GM23338 (cell line): Measurements from ENCODE around the gene ZBTB22. TPM values are rescaled to one million over a fixed set of nuclear protein-coding genes. Genes with fewer than 3 reads are reported as not detected.
A peak's percentile ranks its signal among the peaks of the same experiment; 100 is the strongest.

Experiments used
- ATAC-seq: fragments of 200-7000 bp; cut with Tn5 transposase; 3 replicates; pipeline ENCODE4 v1.9.1; 2020
- DNase-seq: peaks from one replicate; pipeline ENCODE4 v3.0.0-alpha.2; 2015; ENCODE audit warnings: low spot score
- H2AFZ ChIP-seq: fragments of 200-600 bp; sonication (generic); 2 replicates; pipeline ENCODE4 v1.8.0; 2016; ENCODE audit warnings: antibody characterized with exemption, mild to moderate bottlenecking, moderate library complexity
- H3F3A ChIP-seq: fragments of 200-600 bp; sonication (generic); replicated peaks from 2 replicates; pipeline ENCODE4 v1.8.0; 2017; ENCODE audit warnings: antibody characterized with exemption, mixed run types, low read depth
- H3K27ac ChIP-seq: fragments of 200-600 bp; sonication (generic); 2 replicates; pipeline ENCODE4 v1.6.1; 2016; ENCODE audit warnings: low read depth
- H3K27me3 ChIP-seq: fragments of 200-600 bp; sonication (generic); 2 replicates; pipeline ENCODE4 v1.8.0; 2016; ENCODE audit warnings: mild to moderate bottlenecking, mixed run types, moderate library complexity; ENCODE audit not compliant: insufficient read depth
- H3K36me3 ChIP-seq: fragments of 200-600 bp; sonication (generic); 2 replicates; pipeline ENCODE4 v1.8.0; 2016; ENCODE audit warnings: mild to moderate bottlenecking; ENCODE audit not compliant: insufficient read depth
- H3K4me1 ChIP-seq: fragments of 200-600 bp; sonication (generic); 2 replicates; pipeline ENCODE4 v1.8.0; 2016; ENCODE audit warnings: mild to moderate bottlenecking, moderate library complexity; ENCODE audit not compliant: insufficient read depth
- H3K4me2 ChIP-seq: fragments of 200-600 bp; sonication (generic); 2 replicates; pipeline ENCODE4 v1.7.1; 2017; ENCODE audit warnings: mixed run types
- H3K4me3 ChIP-seq: fragments of 200-600 bp; sonication (generic); 2 replicates; pipeline ENCODE4 v1.6.1; 2016; ENCODE audit warnings: mixed run types
- H3K79me2 ChIP-seq: fragments of 200-600 bp; sonication (generic); replicated peaks from 2 replicates; pipeline ENCODE4 v1.8.0; 2017; ENCODE audit warnings: mild to moderate bottlenecking; ENCODE audit not compliant: insufficient read depth
- H3K9me2 ChIP-seq: fragments of 200-600 bp; sonication (generic); 2 replicates; pipeline ENCODE4 v1.8.0; 2017; ENCODE audit not compliant: insufficient read depth
- H4K20me1 ChIP-seq: fragments of 200-600 bp; sonication (generic); replicated peaks from 2 replicates; pipeline ENCODE4 v1.8.0; 2017; ENCODE audit warnings: mild to moderate bottlenecking; ENCODE audit not compliant: insufficient read depth
- H3K27ac Mint-ChIP-seq: 2 replicates; pipeline ENCODE4 v1.8.0; 2020; ENCODE audit warnings: inconsistent platforms, mild to moderate bottlenecking, moderate library complexity, mixed read lengths
- H3K27me3 Mint-ChIP-seq: 3 replicates; pipeline ENCODE4 v1.8.0; 2022; ENCODE audit warnings: low read depth, mild to moderate bottlenecking, moderate library complexity, mixed read lengths, inconsistent platforms; ENCODE audit not compliant: insufficient read depth, poor library complexity
- H3K36me3 Mint-ChIP-seq: 3 replicates; pipeline ENCODE4 v1.8.0; 2021; ENCODE audit warnings: low read depth, mild to moderate bottlenecking, inconsistent platforms, moderate library complexity, mixed read lengths
- H3K4me1 Mint-ChIP-seq: 3 replicates; pipeline ENCODE4 v1.8.0; 2020; ENCODE audit warnings: mild to moderate bottlenecking, inconsistent platforms, mixed read lengths
- H3K4me3 Mint-ChIP-seq: 3 replicates; pipeline ENCODE4 v1.8.0; 2021; ENCODE audit warnings: moderate library complexity, mild to moderate bottlenecking, inconsistent platforms, mixed read lengths
- H3K9me3 Mint-ChIP-seq: 3 replicates; pipeline ENCODE4 v1.8.0; 2020; ENCODE audit warnings: moderate library complexity, mild to moderate bottlenecking, inconsistent platforms, mixed read lengths
- CREB1 ChIP-seq: fragments of 250-450 bp; sonication (Bioruptor Pico); IDR thresholded peaks from 2 replicates; pipeline ENCODE4 v1.5.0; 2020; ENCODE audit warnings: low read depth, mild to moderate bottlenecking, moderate library complexity
- EZH2 ChIP-seq: fragments of 200-600 bp; sonication (generic); IDR thresholded peaks from one replicate; pipeline ENCODE4 v1.8.0; 2017; ENCODE audit warnings: antibody characterized with exemption, mild to moderate bottlenecking, low read depth; ENCODE audit not compliant: unreplicated experiment
- JUNB ChIP-seq: IDR thresholded peaks from one replicate; pipeline ENCODE4 v1.6.1; 2016; ENCODE audit warnings: antibody characterized with exemption; ENCODE audit not compliant: unreplicated experiment
- POLR2AphosphoS5 ChIP-seq: IDR thresholded peaks from 2 replicates; pipeline ENCODE4 v1.6.1; 2016; ENCODE audit warnings: antibody characterized with exemption, low read depth
- STAT1 ChIP-seq: IDR thresholded peaks from one replicate; pipeline ENCODE4 v1.6.1; 2016; ENCODE audit warnings: antibody characterized with exemption; ENCODE audit not compliant: unreplicated experiment
- ZNF331 ChIP-seq: fragments of 250-450 bp; sonication (Bioruptor Pico); IDR thresholded peaks from 2 replicates; pipeline ENCODE4 v1.5.0; 2020; ENCODE audit warnings: low read depth, mild to moderate bottlenecking, moderate library complexity
- polyA plus RNA-seq: library from polyadenylated mRNA; unstranded; fragments of >200 nt; fragmentation: Nextera tagmentation; extraction: Ambion mirVana; gene quantifications from 2 replicates; pipeline ENCODE4 v1.2.1, GENCODE V29; 2016
- total RNA-seq: library from RNA; depleted of rRNA; stranded (reverse); fragments of >200 nt; shearing (Covaris generic); gene quantifications from 2 replicates; pipeline ENCODE4 v1.2.3, GENCODE V29; 2014
- TF ChIP-seq, protein P1 (sequence below), 2 experiments: fragments of 200-600 bp in 1 of 2; sonication (generic) in 1 of 2; conservative IDR thresholded peaks; 2 replicates each; pipeline versions ENCODE4 v1.5.1 to v1.6.1; 2016 to 2017; ENCODE audit warnings: antibody characterized with exemption in 2 of 2, low read depth in 2 of 2, mild to moderate bottlenecking in 2 of 2, moderate library complexity in 1 of 2
- TF ChIP-seq, protein P2 (sequence below): fragments of 250-450 bp; sonication (Bioruptor Pico); IDR thresholded peaks from 2 replicates; pipeline ENCODE4 v1.5.0; 2020; ENCODE audit warnings: mild to moderate bottlenecking, moderate library complexity
- TF ChIP-seq, protein P3 (sequence below): IDR thresholded peaks from one replicate; pipeline ENCODE4 v1.6.1; 2018; ENCODE audit warnings: antibody characterized with exemption; ENCODE audit not compliant: unreplicated experiment

Gene ZBTB22
- total and polyA plus RNA-seq, 2 experiments from 2014 or later: 3.9 to 7.7 TPM

DNA sequence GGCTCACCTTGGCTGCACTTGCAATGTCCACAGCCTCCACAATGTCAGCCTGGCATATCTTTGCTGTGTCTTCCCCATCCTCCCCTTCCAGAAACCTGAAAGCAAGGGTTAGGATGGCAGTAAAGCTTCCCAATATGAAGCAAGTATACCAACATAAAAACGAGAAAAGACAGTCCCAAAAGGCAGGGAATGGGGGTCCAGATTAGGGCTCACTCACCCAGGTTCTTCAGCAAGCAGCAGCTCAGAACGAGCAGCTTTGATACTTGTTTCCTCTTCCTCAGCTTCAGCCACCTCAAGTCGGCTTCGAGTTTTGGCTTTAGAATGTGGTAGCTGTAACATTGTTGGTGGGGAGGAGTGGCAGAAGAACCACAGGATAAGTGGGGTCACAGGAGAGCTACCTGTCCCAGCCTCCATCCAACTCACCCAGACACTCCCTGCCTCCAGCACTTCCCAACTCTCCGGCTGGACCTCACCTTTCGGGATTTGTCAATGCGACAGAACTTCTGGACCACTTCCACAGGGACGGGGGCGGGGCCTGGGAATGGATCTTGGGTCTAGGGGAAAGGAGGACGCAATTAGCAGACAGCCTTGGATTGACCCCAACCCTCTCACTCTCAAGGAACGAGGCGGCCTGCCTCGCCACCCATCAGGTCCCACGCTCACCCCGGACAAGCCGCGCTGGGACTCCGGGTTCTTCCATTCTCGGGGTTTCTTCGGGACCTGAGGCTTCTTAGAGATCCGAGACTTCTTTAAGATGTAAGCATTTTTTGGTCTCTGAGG is 29.2 kb downstream of the ZBTB22 start:
- peaks cover 39% of the 10 kb centered on the region for H3K79me2 ChIP-seq

More for the DNA sequence above, 29.2 kb downstream of the ZBTB22 start:
- Mint-ChIP-seq H3K36me3 (peaks cover 59% of the 10 kb centered on the region), H3K27me3 (peaks cover 2% of the 10 kb centered on the region), H3K9me3 (no peaks in the 10 kb centered on the region), H3K4me3 (peak overlapping the region; percentile 96), H3K4me1 (peaks cover 16% of the 10 kb centered on the region), H3K27ac (no peak overlapping the region)
- Histone ChIP-seq H3K4me2 (peak overlapping the region; percentile 97), H3K27ac (no peak overlapping the region), H3K36me3 (peaks cover 25% of the 10 kb centered on the region), H3F3A (peaks cover 4% of the 10 kb centered on the region; the same call in 1 of the 2 replicates), H3K9me2 (no peaks in the 10 kb centered on the region), H2AFZ (peak overlapping the region; percentile 57), H4K20me1 (peaks cover 17% of the 10 kb centered on the region), H3K4me3 (peak overlapping the region; percentile 68), H3K4me1 (peaks cover 13% of the 10 kb centered on the region), H3K27me3 (no peaks in the 10 kb centered on the region)
- no peak for DNase-seq
- TF ChIP-seq ZNF331 (CRISPR knock-in tag) (no peak), STAT1 (no peak), POLR2AphosphoS5 (no peak), CREB1 (CRISPR knock-in tag) (no peak), JUNB (no peak), EZH2 (no peak)
- TF ChIP-seq, protein P1, sequence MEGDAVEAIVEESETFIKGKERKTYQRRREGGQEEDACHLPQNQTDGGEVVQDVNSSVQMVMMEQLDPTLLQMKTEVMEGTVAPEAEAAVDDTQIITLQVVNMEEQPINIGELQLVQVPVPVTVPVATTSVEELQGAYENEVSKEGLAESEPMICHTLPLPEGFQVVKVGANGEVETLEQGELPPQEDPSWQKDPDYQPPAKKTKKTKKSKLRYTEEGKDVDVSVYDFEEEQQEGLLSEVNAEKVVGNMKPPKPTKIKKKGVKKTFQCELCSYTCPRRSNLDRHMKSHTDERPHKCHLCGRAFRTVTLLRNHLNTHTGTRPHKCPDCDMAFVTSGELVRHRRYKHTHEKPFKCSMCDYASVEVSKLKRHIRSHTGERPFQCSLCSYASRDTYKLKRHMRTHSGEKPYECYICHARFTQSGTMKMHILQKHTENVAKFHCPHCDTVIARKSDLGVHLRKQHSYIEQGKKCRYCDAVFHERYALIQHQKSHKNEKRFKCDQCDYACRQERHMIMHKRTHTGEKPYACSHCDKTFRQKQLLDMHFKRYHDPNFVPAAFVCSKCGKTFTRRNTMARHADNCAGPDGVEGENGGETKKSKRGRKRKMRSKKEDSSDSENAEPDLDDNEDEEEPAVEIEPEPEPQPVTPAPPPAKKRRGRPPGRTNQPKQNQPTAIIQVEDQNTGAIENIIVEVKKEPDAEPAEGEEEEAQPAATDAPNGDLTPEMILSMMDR (conservative IDR thresholded peaks at IDR 0.05; ENCODE audit: low read depth in 2 of 2): no peak
- TF ChIP-seq, protein P2, sequence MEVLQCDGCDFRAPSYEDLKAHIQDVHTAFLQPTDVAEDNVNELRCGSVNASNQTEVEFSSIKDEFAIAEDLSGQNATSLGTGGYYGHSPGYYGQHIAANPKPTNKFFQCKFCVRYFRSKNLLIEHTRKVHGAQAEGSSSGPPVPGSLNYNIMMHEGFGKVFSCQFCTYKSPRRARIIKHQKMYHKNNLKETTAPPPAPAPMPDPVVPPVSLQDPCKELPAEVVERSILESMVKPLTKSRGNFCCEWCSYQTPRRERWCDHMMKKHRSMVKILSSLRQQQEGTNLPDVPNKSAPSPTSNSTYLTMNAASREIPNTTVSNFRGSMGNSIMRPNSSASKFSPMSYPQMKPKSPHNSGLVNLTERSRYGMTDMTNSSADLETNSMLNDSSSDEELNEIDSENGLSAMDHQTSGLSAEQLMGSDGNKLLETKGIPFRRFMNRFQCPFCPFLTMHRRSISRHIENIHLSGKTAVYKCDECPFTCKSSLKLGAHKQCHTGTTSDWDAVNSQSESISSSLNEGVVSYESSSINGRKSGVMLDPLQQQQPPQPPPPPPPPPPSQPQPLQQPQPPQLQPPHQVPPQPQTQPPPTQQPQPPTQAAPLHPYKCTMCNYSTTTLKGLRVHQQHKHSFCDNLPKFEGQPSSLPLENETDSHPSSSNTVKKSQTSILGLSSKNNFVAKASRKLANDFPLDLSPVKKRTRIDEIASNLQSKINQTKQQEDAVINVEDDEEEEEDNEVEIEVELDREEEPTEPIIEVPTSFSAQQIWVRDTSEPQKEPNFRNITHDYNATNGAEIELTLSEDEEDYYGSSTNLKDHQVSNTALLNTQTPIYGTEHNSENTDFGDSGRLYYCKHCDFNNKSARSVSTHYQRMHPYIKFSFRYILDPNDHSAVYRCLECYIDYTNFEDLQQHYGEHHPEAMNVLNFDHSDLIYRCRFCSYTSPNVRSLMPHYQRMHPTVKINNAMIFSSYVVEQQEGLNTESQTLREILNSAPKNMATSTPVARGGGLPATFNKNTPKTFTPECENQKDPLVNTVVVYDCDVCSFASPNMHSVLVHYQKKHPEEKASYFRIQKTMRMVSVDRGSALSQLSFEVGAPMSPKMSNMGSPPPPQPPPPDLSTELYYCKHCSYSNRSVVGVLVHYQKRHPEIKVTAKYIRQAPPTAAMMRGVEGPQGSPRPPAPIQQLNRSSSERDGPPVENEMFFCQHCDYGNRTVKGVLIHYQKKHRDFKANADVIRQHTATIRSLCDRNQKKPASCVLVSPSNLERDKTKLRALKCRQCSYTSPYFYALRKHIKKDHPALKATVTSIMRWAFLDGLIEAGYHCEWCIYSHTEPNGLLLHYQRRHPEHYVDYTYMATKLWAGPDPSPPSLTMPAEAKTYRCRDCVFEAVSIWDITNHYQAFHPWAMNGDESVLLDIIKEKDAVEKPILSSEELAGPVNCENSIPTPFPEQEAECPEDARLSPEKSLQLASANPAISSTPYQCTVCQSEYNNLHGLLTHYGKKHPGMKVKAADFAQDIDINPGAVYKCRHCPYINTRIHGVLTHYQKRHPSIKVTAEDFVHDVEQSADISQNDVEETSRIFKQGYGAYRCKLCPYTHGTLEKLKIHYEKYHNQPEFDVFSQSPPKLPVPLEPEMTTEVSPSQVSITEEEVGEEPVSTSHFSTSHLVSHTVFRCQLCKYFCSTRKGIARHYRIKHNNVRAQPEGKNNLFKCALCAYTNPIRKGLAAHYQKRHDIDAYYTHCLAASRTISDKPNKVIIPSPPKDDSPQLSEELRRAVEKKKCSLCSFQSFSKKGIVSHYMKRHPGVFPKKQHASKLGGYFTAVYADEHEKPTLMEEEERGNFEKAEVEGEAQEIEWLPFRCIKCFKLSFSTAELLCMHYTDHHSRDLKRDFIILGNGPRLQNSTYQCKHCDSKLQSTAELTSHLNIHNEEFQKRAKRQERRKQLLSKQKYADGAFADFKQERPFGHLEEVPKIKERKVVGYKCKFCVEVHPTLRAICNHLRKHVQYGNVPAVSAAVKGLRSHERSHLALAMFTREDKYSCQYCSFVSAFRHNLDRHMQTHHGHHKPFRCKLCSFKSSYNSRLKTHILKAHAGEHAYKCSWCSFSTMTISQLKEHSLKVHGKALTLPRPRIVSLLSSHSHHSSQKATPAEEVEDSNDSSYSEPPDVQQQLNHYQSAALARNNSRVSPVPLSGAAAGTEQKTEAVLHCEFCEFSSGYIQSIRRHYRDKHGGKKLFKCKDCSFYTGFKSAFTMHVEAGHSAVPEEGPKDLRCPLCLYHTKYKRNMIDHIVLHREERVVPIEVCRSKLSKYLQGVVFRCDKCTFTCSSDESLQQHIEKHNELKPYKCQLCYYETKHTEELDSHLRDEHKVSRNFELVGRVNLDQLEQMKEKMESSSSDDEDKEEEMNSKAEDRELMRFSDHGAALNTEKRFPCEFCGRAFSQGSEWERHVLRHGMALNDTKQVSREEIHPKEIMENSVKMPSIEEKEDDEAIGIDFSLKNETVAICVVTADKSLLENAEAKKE (CRISPR knock-in tag): no peak
- TF ChIP-seq, protein P3, sequence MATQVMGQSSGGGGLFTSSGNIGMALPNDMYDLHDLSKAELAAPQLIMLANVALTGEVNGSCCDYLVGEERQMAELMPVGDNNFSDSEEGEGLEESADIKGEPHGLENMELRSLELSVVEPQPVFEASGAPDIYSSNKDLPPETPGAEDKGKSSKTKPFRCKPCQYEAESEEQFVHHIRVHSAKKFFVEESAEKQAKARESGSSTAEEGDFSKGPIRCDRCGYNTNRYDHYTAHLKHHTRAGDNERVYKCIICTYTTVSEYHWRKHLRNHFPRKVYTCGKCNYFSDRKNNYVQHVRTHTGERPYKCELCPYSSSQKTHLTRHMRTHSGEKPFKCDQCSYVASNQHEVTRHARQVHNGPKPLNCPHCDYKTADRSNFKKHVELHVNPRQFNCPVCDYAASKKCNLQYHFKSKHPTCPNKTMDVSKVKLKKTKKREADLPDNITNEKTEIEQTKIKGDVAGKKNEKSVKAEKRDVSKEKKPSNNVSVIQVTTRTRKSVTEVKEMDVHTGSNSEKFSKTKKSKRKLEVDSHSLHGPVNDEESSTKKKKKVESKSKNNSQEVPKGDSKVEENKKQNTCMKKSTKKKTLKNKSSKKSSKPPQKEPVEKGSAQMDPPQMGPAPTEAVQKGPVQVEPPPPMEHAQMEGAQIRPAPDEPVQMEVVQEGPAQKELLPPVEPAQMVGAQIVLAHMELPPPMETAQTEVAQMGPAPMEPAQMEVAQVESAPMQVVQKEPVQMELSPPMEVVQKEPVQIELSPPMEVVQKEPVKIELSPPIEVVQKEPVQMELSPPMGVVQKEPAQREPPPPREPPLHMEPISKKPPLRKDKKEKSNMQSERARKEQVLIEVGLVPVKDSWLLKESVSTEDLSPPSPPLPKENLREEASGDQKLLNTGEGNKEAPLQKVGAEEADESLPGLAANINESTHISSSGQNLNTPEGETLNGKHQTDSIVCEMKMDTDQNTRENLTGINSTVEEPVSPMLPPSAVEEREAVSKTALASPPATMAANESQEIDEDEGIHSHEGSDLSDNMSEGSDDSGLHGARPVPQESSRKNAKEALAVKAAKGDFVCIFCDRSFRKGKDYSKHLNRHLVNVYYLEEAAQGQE: no peak
- ATAC-seq: no peak
